Activated T-cell treated with anti-CD3 and anti-CD28 coated beads for 1 hour (primary cell): ENCODE data around the gene ARL4C.
"Not testable (repeated sequence)": the region's sequence is repeated elsewhere in the genome, so short reads cannot be mapped to it uniquely, and the experiment has no call there.

Experiments used
- DNase-seq: peaks from one replicate; pipeline ENCODE4 v3.0.0-alpha.2; 2020; ENCODE audit warnings: low read depth

Gene ARL4C

GRCh38 chr2:234476766-234477165 is 20.1 kb downstream of the ARL4C start:
- no peak for DNase-seq

GRCh38 chr2:234474654-234475053 is 22.2 kb downstream of the ARL4C start:
- no peak for DNase-seq

DNA sequence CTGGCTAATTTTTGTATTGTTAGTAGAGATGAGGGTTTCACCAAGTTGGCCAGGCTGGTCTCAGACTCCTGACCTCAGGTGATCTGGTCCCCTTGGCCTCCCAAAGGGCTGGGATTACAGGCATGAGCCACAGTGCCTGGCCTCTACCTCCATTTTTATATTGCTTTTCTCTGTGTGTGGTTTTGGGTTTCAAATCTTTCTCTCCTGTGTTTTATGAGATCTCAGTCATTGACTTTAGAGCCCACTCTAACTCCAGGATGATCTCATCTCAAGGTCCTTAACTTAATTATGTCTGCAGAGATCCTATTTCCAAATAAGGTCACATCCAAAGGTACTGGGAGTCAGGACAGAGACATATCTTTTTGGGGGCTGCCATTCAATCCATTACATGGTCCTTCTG is 24.7 kb downstream of the ARL4C start:
- DNase-seq: no peak

GRCh38 chr2:234469972-234470371 is 26.9 kb downstream of the ARL4C start:
- DNase-seq: no peak

DNA sequence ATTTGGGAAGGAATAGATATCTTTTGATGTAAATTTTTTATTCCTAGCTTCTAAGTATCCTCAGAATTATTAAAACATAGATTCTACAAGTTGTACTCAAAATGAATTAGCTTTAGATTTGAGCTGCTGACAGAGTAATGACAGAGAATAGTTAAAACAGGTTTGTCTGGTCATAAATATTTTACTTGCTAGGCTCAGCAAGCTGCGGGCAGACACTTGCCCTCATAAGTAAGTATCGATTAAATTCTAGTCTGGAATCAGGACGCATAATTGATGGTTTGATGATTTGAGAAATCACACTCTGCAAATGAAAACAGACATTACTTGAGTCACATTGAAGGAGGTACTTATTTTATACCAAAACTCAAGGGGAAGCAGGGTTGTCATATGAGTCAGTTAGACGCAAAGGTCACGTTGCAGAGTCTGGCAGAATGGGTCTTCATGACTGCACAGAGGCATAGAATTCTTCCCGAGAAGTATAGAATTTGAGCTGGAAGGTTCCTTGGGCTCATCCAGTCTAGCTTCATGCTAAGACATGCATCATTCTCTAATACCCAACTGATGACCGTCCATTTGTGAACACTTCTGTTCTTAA is 27.5 kb downstream of the ARL4C start:
- DNase-seq: no peak

GRCh38 chr2:234468503-234468902 is 28.4 kb downstream of the ARL4C start:
- DNase-seq: no peak

- no peak for DNase-seq
Observed at GRCh38 chr2:234467289-234467688, 29.6 kb downstream of the ARL4C start.

GRCh38 chr2:234464291-234464645 is 32.6 kb downstream of the ARL4C start:
- no peak for DNase-seq

GRCh38 chr2:234463626-234464290 is 33.1 kb downstream of the ARL4C start:
- peak; percentile 53 for DNase-seq

DNA sequence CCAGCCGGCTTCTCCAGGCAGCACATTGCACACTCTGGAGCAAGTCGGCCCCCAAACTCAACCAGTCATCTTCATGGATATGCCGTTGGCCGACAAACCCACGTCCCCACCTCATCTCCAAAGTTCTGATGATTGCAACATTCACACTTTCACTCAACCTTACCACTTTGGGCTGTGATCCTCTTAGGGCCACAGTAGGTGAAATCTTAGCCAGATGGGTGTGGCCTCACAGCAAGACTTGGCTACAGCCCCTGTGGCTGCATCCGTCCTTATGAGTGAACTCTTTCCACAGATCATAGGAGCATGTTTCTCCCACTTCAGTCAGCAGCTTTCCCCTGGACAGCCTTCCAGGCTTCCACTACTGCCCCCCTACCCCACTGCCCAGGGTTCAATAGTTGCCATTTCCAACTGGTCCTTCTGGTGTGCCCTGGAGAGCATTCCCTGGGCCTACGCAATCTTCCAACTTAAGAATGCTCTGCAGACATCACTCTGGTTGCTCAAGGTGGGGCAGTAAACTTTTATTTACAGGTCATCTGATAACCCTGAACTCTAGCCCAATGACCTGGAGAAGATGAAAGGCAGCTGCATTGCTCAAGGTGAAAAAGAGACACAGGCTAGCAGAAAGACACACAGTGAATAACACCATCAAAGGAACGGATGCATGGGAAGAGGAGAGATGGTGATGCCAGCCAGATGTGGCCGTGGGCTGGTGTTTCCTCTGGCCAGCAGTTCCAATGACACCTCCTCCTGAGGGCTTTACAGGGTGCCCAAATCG is 34.5 kb downstream of the ARL4C start:
- no peak for DNase-seq

GRCh38 chr2:234459401-234460009 is 37.4 kb downstream of the ARL4C start:
- DNase-seq: no peak

DNA sequence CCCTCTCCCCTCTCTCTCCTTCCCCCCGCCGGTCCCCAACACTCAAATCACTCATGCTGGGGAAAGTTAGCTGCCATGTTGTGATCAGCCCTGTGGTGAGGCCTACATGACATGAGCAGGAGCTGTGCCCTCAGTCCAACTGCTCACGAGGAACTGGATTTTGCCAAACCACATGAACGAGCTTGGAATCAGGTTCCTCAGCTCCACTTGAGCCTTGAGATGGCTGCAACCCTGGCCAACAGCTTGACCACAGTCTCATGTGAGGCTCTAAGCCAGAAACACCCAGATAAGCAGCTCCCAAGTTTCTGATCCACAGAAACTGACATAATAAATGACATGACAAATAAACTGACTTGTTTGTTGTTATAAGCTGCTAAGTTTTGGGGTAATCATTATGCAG is 38.4 kb downstream of the ARL4C start:
- DNase-seq: no peak

GRCh38 chr2:234457421-234457820 is 39.5 kb downstream of the ARL4C start:
- no peak for DNase-seq

- DNase-seq: not testable (repeated sequence)
Observed at GRCh38 chr2:234455246-234455645, 41.6 kb downstream of the ARL4C start.

GRCh38 chr2:234454433-234454832 is 42.4 kb downstream of the ARL4C start:
- DNase-seq: no peak

DNA sequence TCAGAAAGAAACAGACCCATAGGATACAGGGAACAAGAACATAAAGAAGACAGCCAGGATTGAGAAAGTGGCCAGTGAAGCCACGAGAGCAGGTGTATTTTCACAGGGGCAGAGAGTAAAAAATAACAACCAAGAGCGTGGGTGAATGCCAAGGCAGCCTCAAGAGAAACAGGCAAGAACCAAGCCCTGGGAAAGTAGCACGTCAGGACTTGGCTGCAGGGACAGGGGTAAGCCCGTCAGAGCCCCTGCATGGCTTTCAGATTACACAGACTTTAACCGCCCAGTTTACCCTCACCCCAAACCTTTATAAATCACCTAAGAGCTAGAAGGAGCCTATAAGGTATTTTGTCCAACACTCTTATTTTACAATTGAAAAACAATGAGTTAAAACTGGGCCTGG is 43.7 kb downstream of the ARL4C start:
- DNase-seq: no peak

DNA sequence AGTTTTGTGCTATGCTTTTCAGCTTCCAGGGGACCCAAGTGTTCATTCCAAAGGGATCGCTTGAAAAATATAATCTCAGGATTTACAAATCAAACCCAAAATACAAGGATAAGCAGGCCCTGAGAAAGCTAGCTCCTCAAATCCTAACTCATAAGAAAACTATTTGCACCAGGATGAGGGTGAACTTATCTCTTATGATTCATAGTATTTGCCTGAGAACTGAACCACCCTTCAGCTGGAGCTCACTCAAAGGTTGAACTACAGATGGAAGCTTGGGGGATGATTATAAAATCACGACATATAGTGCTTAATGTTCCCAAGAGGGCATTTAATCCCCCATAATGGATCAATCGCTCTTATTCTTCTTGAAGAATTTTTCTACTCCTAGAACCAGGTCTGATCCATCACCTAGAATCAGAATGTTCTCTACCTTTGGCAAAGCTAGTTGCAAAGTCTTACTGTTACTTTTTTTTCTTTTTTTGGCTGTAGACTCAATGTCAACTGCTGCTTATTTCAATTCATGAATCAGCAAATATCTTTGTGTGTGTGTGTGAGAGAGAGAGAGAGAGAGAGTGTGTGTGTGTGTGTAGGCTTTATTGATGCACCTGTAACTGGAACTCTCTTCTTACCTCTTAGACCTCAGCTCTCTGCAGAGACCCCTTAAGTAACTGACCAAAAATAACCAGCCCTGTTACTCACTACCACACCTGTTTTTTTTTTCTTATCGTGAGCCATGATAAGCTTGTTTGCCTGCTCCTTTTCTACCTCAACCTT is 44.8 kb downstream of the ARL4C start:
- no peak for DNase-seq

- no peak for DNase-seq
Observed at GRCh38 chr2:234451242-234451641, 45.6 kb downstream of the ARL4C start.

DNA sequence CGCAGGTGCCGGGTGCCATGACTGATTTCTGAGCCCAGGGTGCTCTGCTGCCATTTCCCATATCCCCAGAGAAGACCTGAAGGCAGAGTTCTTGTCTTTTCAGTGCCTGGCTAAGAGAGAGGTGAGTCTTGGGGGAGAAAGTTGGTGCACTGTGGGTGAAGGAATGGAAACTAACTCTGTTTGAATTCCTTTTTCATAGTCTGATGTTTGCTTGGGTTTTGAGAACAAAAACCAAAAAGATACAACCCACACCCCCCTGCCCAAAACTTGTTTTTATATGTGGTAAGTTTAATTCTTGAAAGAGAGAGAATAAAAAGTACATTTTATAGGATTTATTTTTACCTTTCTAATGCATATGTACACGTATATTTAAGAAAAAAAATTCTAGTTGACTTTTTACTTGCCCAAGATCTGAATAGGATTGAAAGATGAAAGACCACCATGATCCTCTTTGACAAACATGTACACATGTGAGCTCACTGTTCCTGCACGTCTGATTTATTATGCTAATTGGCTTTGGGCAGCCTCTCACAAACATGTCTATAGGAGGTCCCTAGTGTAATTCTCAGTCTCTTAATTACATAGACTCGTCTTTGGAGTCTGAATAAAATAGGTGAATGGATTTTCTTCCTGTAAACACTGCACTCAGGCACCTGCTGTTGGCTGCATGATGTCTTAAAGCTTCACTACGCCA is 46.3 kb downstream of the ARL4C start:
- no peak for DNase-seq

GRCh38 chr2:234448506-234449184 is 48.2 kb downstream of the ARL4C start:
- DNase-seq: no peak

GRCh38 chr2:234447963-234448362 is 48.9 kb downstream of the ARL4C start:
- DNase-seq: no peak
